NCI-H1930 (cell line): ENCODE measurements around the gene TBCEL.
A peak's percentile ranks its signal among the peaks of the same experiment; 100 is the strongest.
"Not testable (repeated sequence)": the region's sequence is repeated elsewhere in the genome, so short reads cannot be mapped to it uniquely, and the experiment has no call there.

Source experiments
- DNase-seq, 2 experiments: peaks; one replicate each; lab custom pipeline; 2025; lab: John Stamatoyannopoulos, UW

The TBCEL gene

GRCh38 chr11:121105481-121106195 lies 81.7 kb downstream of the TBCEL start:
- no peak for DNase-seq

GRCh38 chr11:121106812-121107211 lies 82.9 kb downstream of the TBCEL start:
- no peak for DNase-seq

- no peak for DNase-seq
Measured at GRCh38 chr11:121108413-121108812, 84.5 kb downstream of the TBCEL start.

- DNase-seq: no peak
Measured at GRCh38 chr11:121109471-121109870, 85.6 kb downstream of the TBCEL start.

GRCh38 chr11:121109916-121110586 lies 86.1 kb downstream of the TBCEL start:
- DNase-seq: no peak

GRCh38 chr11:121110871-121111724 lies 87.2 kb downstream of the TBCEL start:
- DNase-seq: no peak

- peak; percentile 24 to 30 for DNase-seq
Measured at GRCh38 chr11:121112498-121113455, 88.9 kb downstream of the TBCEL start.

GRCh38 chr11:121113611-121114010 lies 89.7 kb downstream of the TBCEL start:
- no peak for DNase-seq

GRCh38 chr11:121115024-121115423 lies 91.1 kb downstream of the TBCEL start:
- DNase-seq: not testable (repeated sequence)

GRCh38 chr11:121117788-121118187 lies 93.9 kb downstream of the TBCEL start:
- no peak for DNase-seq

GRCh38 chr11:121119440-121119839 lies 95.5 kb downstream of the TBCEL start:
- DNase-seq: no peak

GRCh38 chr11:121122328-121122727 lies 98.4 kb downstream of the TBCEL start:
- DNase-seq: no peak

- no peak for DNase-seq
Measured at GRCh38 chr11:121123496-121124069, 99.7 kb downstream of the TBCEL start.

GRCh38 chr11:121127809-121128208 lies 103.9 kb downstream of the TBCEL start:
- DNase-seq: no peak

GRCh38 chr11:121129362-121130340 lies 105.7 kb downstream of the TBCEL start:
- no peak for DNase-seq

GRCh38 chr11:121131656-121132055 lies 107.8 kb downstream of the TBCEL start:
- DNase-seq: no peak

- DNase-seq: no peak
Measured at GRCh38 chr11:121132211-121132976, 108.5 kb downstream of the TBCEL start.

GRCh38 chr11:121134741-121135312 lies 110.9 kb downstream of the TBCEL start:
- no peak for DNase-seq

GRCh38 chr11:121137005-121137404 lies 113.1 kb downstream of the TBCEL start:
- DNase-seq: no peak
